Spleen (tissue), 11 donors: Measurements from ENCODE around the gene PLAU. TPM values are rescaled to one million over a fixed set of nuclear protein-coding genes. Genes with fewer than 3 reads are reported as not detected.
A peak's percentile ranks its signal among the peaks of the same experiment; 100 is the strongest.
"Not testable (repeated sequence)": the region's sequence is repeated elsewhere in the genome, so short reads cannot be mapped to it uniquely, and the experiment has no call there.

ENCODE experiments used
- DNase-seq: peaks from one replicate; pipeline ENCODE4 v3.0.0-alpha.2; 2020
- H3K27ac ChIP-seq, 8 donors: fragments of 200-600 bp; sonication (generic) in 7 of 8; 1 replicate in 4 of 8; 2 replicates in 4 of 8; pipeline versions ENCODE4 v1.5.0 to v1.8.0; 2016 to 2021; ENCODE audit warnings: inconsistent platforms in 4 of 8, mild to moderate bottlenecking in 4 of 8, moderate library complexity in 1 of 8
- H3K27me3 ChIP-seq, 7 donors: fragments of 200-600 bp; sonication (generic) in 6 of 7; replicated peaks in 1 of 7; 1 replicate in 4 of 7; 2 replicates in 3 of 7; pipeline versions ENCODE4 v1.5.0 to v1.8.0; 2016 to 2021; ENCODE audit warnings: inconsistent platforms in 3 of 7, mild to moderate bottlenecking in 1 of 7
- H3K36me3 ChIP-seq, 6 donors: fragments of 200-600 bp; sonication (generic) in 5 of 6; 1 replicate in 4 of 6; 2 replicates in 2 of 6; pipeline versions ENCODE4 v1.5.0 to v1.8.0; 2016 to 2021; ENCODE audit warnings: inconsistent platforms in 2 of 6
- H3K4me1 ChIP-seq, 6 donors: fragments of 200-600 bp; sonication (generic) in 5 of 6; 1 replicate in 3 of 6; 2 replicates in 3 of 6; pipeline versions ENCODE4 v1.5.0 to v1.8.0; 2016 to 2021; ENCODE audit warnings: inconsistent platforms in 3 of 6
- H3K4me3 ChIP-seq, 8 donors: fragments of 200-600 bp; sonication (generic) in 7 of 8; 1 replicate in 4 of 8; 2 replicates in 4 of 8; pipeline versions ENCODE4 v1.5.0 to v1.8.0; 2016 to 2021; ENCODE audit warnings: inconsistent platforms in 4 of 8, mild to moderate bottlenecking in 4 of 8, moderate library complexity in 2 of 8
- H3K9me3 ChIP-seq, 8 donors: fragments of 200-600 bp; sonication (generic) in 7 of 8; 1 replicate in 4 of 8; 2 replicates in 4 of 8; pipeline versions ENCODE4 v1.5.0 to v1.8.0; 2016 to 2021; ENCODE audit warnings: inconsistent platforms in 4 of 8
- CTCF ChIP-seq, 11 experiments: fragments of 200-600 bp in 7 of 11; fragments of 450-650 bp in 4 of 11; sonication (generic) in 4 of 11; IDR thresholded peaks in 8 of 11; conservative IDR thresholded peaks in 3 of 11; 1 replicate in 7 of 11; 2 replicates in 4 of 11; pipeline versions ENCODE4 v1.4.0 to v1.8.0; 2016 to 2021; ENCODE audit warnings: antibody characterized with exemption in 11 of 11, inconsistent platforms in 4 of 11, mild to moderate bottlenecking in 1 of 11
- POLR2A ChIP-seq, 3 donors: fragments of 450-650 bp; IDR thresholded peaks; one replicate each; pipeline ENCODE4 v1.5.1; 2017; ENCODE audit warnings: antibody characterized with exemption in 3 of 3, mild to moderate bottlenecking in 1 of 3
- POLR2AphosphoS5 ChIP-seq, 3 donors: sonication (generic); formaldehyde crosslinking; IDR thresholded peaks; one replicate each; pipeline ENCODE4 v1.5.1; 2017; ENCODE audit warnings: antibody characterized with exemption in 3 of 3
- WGBS, 5 donors: extraction: QIAGEN DNeasy Blood & Tissue Kit in 3 of 5; methylation state at CpG; one replicate each; pipeline versions ENCODE4 v1.1.5 to v1.1.7; 2013 to 2018; 5-methylcytosine and 5-hydroxymethylcytosine counted together
- intact Hi-C: fragments of 100-400 bp; cut with DNase I; formaldehyde crosslinking; loops from one replicate; pipeline ENCODE4 v1.15.0; 2023; ENCODE audit warnings: low total_unique reads
- polyA plus RNA-seq, 3 donors: library from polyadenylated mRNA; stranded (reverse); fragments of 200-250 nt; gene quantifications; one replicate each; pipeline ENCODE4 v1.2.1, GENCODE V29; 2013
- total RNA-seq, 7 donors: library from RNA; depleted of rRNA in 3 of 7; stranded (reverse); fragments of >200 nt in 3 of 7; fragmentation: NEBNext Ultra II Directional in 4 of 7; extraction: Animal tissue kit (Norgen Biotek cat#: 25700) in 4 of 7; gene quantifications; one replicate each; pipeline versions ENCODE4 v1.1.0 to v1.2.1, GENCODE V29; 2016 to 2021
- donor health status: healthy with polysubstance abuse.
- donor health status: DM: no; HTN: no; CAD: no; lungs with moderate emphysema.
- donor health status: DM: no; HTN: no; CAD: no.
- donor health status: Bipolar disorder and iron deficiency.
- donor health status: healthy.
- donor health status: DM: no; HTN: no; CAD: no.
- donor health status: DM: yes; HTN: yes; CAD: no.

PLAU gene
- total and polyA plus RNA-seq, 10 donors, result 9.6 to 95.0 (median 30.3) TPM

- DNase-seq, result no peak
- intact Hi-C loops, result no loop called here
- Histone ChIP-seq H3K4me1 (peaks cover 15 to 52% (median 45%) of the 10 kb centered on the region in 6 donors), H3K27ac (peak overlapping the region in 7 of 8 donors; percentile 73 to 88 (median 85)), H3K27me3 (no peaks in the 10 kb centered on the region), H3K9me3 (no peaks in the 10 kb centered on the region), H3K36me3 (no peaks in the 10 kb centered on the region), H3K4me3 (no peak overlapping the region)
- 50 to 75% (median 68%) methylated on average over 6 of the region's 6 CpGs for WGBS, 5 donors
- no peak for TF ChIP-seq CTCF (IDR thresholded peaks at IDR 0.05 in 8 of 11, conservative IDR thresholded peaks at IDR 0.05 in 3 of 11)
- TF ChIP-seq POLR2AphosphoS5 (IDR thresholded peaks at IDR 0.05), result no peak
- no peak for TF ChIP-seq POLR2A (IDR thresholded peaks at IDR 0.05)
Observed at GRCh38 chr10:73959484-73960243, 48.7 kb downstream of the PLAU start.

- no peaks in the 10 kb centered on the region for H3K36me3 ChIP-seq
- H3K4me3 ChIP-seq, result no peak overlapping the region
- peaks cover 1 to 58% (median 33%) of the 10 kb centered on the region in 6 donors for H3K4me1 ChIP-seq
- WGBS, 5 donors, result 92 to 100% (median 95%) methylated on average over 2 of the region's 2 CpGs
- H3K27me3 ChIP-seq, result no peaks in the 10 kb centered on the region
- no peak overlapping the region for H3K27ac ChIP-seq
- intact Hi-C loops, result no loop called here
- no peaks in the 10 kb centered on the region for H3K9me3 ChIP-seq
- no peak for TF ChIP-seq POLR2AphosphoS5 (IDR thresholded peaks at IDR 0.05)
- no peak for TF ChIP-seq CTCF (IDR thresholded peaks at IDR 0.05 in 8 of 11, conservative IDR thresholded peaks at IDR 0.05 in 3 of 11)
- no peak for TF ChIP-seq POLR2A (IDR thresholded peaks at IDR 0.05)
- DNase-seq, result no peak
Observed at GRCh38 chr10:73962386-73962785, 51.5 kb downstream of the PLAU start.

- H3K4me1 ChIP-seq, result peaks cover 0 to 58% (median 27%) of the 10 kb centered on the region in 6 donors
- DNase-seq, intact Hi-C loops, H3K27ac ChIP-seq, H3K36me3 ChIP-seq, H3K9me3 ChIP-seq, H3K4me3 ChIP-seq, H3K27me3 ChIP-seq: not testable (repeated sequence)
- WGBS, 5 donors, result 93 to 98% (median 97%) methylated on average over 12 of the region's 12 CpGs
Observed at GRCh38 chr10:73963533-73963932, 52.6 kb downstream of the PLAU start.

- intact Hi-C loops, result no loop called here
- peaks cover 0 to 58% (median 17%) of the 10 kb centered on the region in 6 donors for H3K4me1 ChIP-seq
- H3K27me3 ChIP-seq, result no peaks in the 10 kb centered on the region
- no peak overlapping the region for H3K4me3 ChIP-seq
- H3K27ac ChIP-seq, result peak overlapping the region in 1 of 8 donors; percentile 82
- TF ChIP-seq POLR2A (IDR thresholded peaks at IDR 0.05), result no peak
- TF ChIP-seq POLR2AphosphoS5 (IDR thresholded peaks at IDR 0.05), result no peak
- TF ChIP-seq CTCF (IDR thresholded peaks at IDR 0.05 in 8 of 11, conservative IDR thresholded peaks at IDR 0.05 in 3 of 11), result no peak
- no peaks in the 10 kb centered on the region for H3K9me3 ChIP-seq
- no peaks in the 10 kb centered on the region for H3K36me3 ChIP-seq
- 92 to 100% (median 97%) methylated on average over 2 of the region's 2 CpGs for WGBS, 5 donors
- no peak for DNase-seq
Observed at GRCh38 chr10:73964743-73965142, 53.8 kb downstream of the PLAU start.

GRCh38 chr10:73965267-73965889 lies 54.4 kb downstream of the PLAU start:
- H3K4me3 ChIP-seq, H3K9me3 ChIP-seq, H3K36me3 ChIP-seq, H3K27me3 ChIP-seq, intact Hi-C loops, DNase-seq: not testable (repeated sequence)
- Histone ChIP-seq H3K4me1 (peaks cover 0 to 54% (median 15%) of the 10 kb centered on the region in 6 donors), H3K27ac (peak overlapping the region; percentile 42 to 82 (median 76))
- WGBS, 5 donors, result 78 to 87% (median 84%) methylated on average over 12 of the region's 12 CpGs
